Endodermal cell (in vitro differentiated cells): Measurements from ENCODE around the gene PLXNC1. TPM values are rescaled to one million over a fixed set of nuclear protein-coding genes. Genes with fewer than 3 reads are reported as not detected.

ENCODE experiments used
- DNase-seq: peaks from one replicate; pipeline ENCODE4 v3.0.0-alpha.2; 2017
- H3K27ac ChIP-seq: 2 replicates; pipeline ENCODE4 v1.5.1; 2013; ENCODE audit warnings: mild to moderate bottlenecking, low read depth, low read length, moderate library complexity
- H3K27me3 ChIP-seq: 2 replicates; pipeline ENCODE4 v1.6.1; 2013; ENCODE audit warnings: mild to moderate bottlenecking, low read length, moderate library complexity; ENCODE audit not compliant: insufficient read depth, control insufficient read depth, poor library complexity, severe bottlenecking
- H3K36me3 ChIP-seq: 2 replicates; pipeline ENCODE4 v1.7.0; 2013; ENCODE audit warnings: mild to moderate bottlenecking, low read length, moderate library complexity; ENCODE audit not compliant: control insufficient read depth, insufficient read depth
- H3K4me1 ChIP-seq: one replicate; pipeline ENCODE4 v1.7.0; 2013; ENCODE audit warnings: low read length; ENCODE audit not compliant: control insufficient read depth, insufficient read depth
- H3K4me3 ChIP-seq: 2 replicates; pipeline ENCODE4 v1.5.1; 2013; ENCODE audit warnings: mild to moderate bottlenecking, low read length, moderate library complexity
- H3K9ac ChIP-seq: 2 replicates; pipeline ENCODE4 v1.6.1; 2013; ENCODE audit warnings: mild to moderate bottlenecking, low read length, moderate library complexity; ENCODE audit not compliant: poor library complexity, severe bottlenecking; ENCODE audit errors: extremely low read depth
- H3K9me3 ChIP-seq: 2 replicates; pipeline ENCODE4 v1.6.1; 2013; ENCODE audit warnings: mild to moderate bottlenecking, low read length, moderate library complexity; ENCODE audit not compliant: control insufficient read depth
- H3K27ac Mint-ChIP-seq: 2 replicates; pipeline ENCODE4 v1.8.0; 2020; ENCODE audit warnings: mixed read lengths
- H3K27me3 Mint-ChIP-seq: 2 replicates; pipeline ENCODE4 v1.8.0; 2021; ENCODE audit warnings: mild to moderate bottlenecking, mixed read lengths; ENCODE audit not compliant: insufficient read depth
- H3K36me3 Mint-ChIP-seq: 2 replicates; pipeline ENCODE4 v1.8.0; 2020; ENCODE audit warnings: low read depth, mixed read lengths
- H3K4me1 Mint-ChIP-seq: 2 replicates; pipeline ENCODE4 v1.8.0; 2020; ENCODE audit warnings: mixed read lengths
- H3K4me3 Mint-ChIP-seq: 2 replicates; pipeline ENCODE4 v1.8.0; 2020; ENCODE audit warnings: mild to moderate bottlenecking, moderate library complexity, mixed read lengths
- H3K9me3 Mint-ChIP-seq: 2 replicates; pipeline ENCODE4 v1.8.0; 2020; ENCODE audit warnings: mild to moderate bottlenecking, mixed read lengths
- CTCF ChIP-seq: fragments of 200-600 bp; sonication (generic); conservative IDR thresholded peaks from 2 replicates; pipeline ENCODE4 v1.5.0; 2021; ENCODE audit warnings: antibody characterized with exemption, mild to moderate bottlenecking
- WGBS, 2 experiments: methylation state at CpG; one replicate each; pipeline versions ENCODE4 v1.1.5 to v1.1.7; 2013; ENCODE audit warnings: missing lambda C conversion rate in 2 of 2, mixed read lengths in 1 of 2; ENCODE audit not compliant: insufficient coverage in 1 of 2, insufficient read length in 1 of 2; 5-methylcytosine and 5-hydroxymethylcytosine counted together
- total RNA-seq, 2 donors: library from RNA; stranded (reverse); fragmentation: NEBNext Ultra II Directional in 1 of 2; extraction: Animal tissue kit (Norgen Biotek cat#: 25700) in 1 of 2; gene quantifications; 2 replicates in 1 of 2; 3 replicates in 1 of 2; pipeline ENCODE4 v1.2.1, GENCODE V29; 2021

The PLXNC1 gene
- total RNA-seq, 2 donors from 2014 or later, result 1.6 to 1.9 TPM

GRCh38 chr12:94320109-94320508 is 171.7 kb downstream of the PLXNC1 start:
- Histone ChIP-seq H3K9me3 (peaks cover 55% of the 10 kb centered on the region), H3K4me1 (no peaks in the 10 kb centered on the region), H3K27me3 (no peaks in the 10 kb centered on the region), H3K9ac (no peak overlapping the region), H3K27ac (no peak overlapping the region), H3K4me3 (peak overlapping the region; percentile 53), H3K36me3 (peaks cover 44% of the 10 kb centered on the region)
- TF ChIP-seq CTCF, result no peak
- no peaks in the 10 kb centered on the region for H3K27me3 Mint-ChIP-seq
- peaks cover 53% of the 10 kb centered on the region for H3K9me3 Mint-ChIP-seq
- DNase-seq, result no peak
- no peak overlapping the region for H3K27ac Mint-ChIP-seq
- H3K4me3 Mint-ChIP-seq, result no peak overlapping the region
- peaks cover 54% of the 10 kb centered on the region for H3K36me3 Mint-ChIP-seq
- no peaks in the 10 kb centered on the region for H3K4me1 Mint-ChIP-seq

GRCh38 chr12:94322346-94322745 is 174.0 kb downstream of the PLXNC1 start:
- Mint-ChIP-seq H3K36me3 (peaks cover 63% of the 10 kb centered on the region), H3K9me3 (peaks cover 44% of the 10 kb centered on the region), H3K27me3 (no peaks in the 10 kb centered on the region), H3K27ac (no peak overlapping the region), H3K4me3 (no peak overlapping the region), H3K4me1 (no peaks in the 10 kb centered on the region)
- no peak for TF ChIP-seq CTCF
- no peaks in the 10 kb centered on the region for H3K4me1 ChIP-seq
- H3K27ac ChIP-seq, result no peak overlapping the region
- H3K9ac ChIP-seq, result no peak overlapping the region
- DNase-seq, result no peak
- WGBS, 2 experiments, result 85 to 86% methylated on average over 1 to 2 of the region's 2 CpGs
- peaks cover 48% of the 10 kb centered on the region for H3K9me3 ChIP-seq
- peaks cover 55% of the 10 kb centered on the region for H3K36me3 ChIP-seq
- H3K4me3 ChIP-seq, result no peak overlapping the region
- H3K27me3 ChIP-seq, result no peaks in the 10 kb centered on the region

GRCh38 chr12:94326234-94326633 is 177.9 kb downstream of the PLXNC1 start:
- DNase-seq, result no peak
- no peaks in the 10 kb centered on the region for H3K27me3 Mint-ChIP-seq
- Histone ChIP-seq H3K4me1 (no peaks in the 10 kb centered on the region), H3K27ac (no peak overlapping the region), H3K4me3 (no peak overlapping the region), H3K9ac (no peak overlapping the region), H3K27me3 (no peaks in the 10 kb centered on the region), H3K9me3 (peaks cover 9% of the 10 kb centered on the region), H3K36me3 (peaks cover 54% of the 10 kb centered on the region)
- no peak for TF ChIP-seq CTCF
- peaks cover 5% of the 10 kb centered on the region for H3K9me3 Mint-ChIP-seq
- 95 to 100% methylated on average over 1 of the region's 1 CpG for WGBS, 2 experiments
- no peak overlapping the region for H3K4me3 Mint-ChIP-seq
- no peaks in the 10 kb centered on the region for H3K4me1 Mint-ChIP-seq
- H3K36me3 Mint-ChIP-seq, result peaks cover 56% of the 10 kb centered on the region
- no peak overlapping the region for H3K27ac Mint-ChIP-seq
